GM23338 (cell line): Measurements from ENCODE around the gene TNS1. TPM values are rescaled to one million over a fixed set of nuclear protein-coding genes. Genes with fewer than 3 reads are reported as not detected.

Experiments
- ATAC-seq: fragments of 200-7000 bp; cut with Tn5 transposase; 3 replicates; pipeline ENCODE4 v1.9.1; 2020
- DNase-seq: peaks from one replicate; pipeline ENCODE4 v3.0.0-alpha.2; 2015; ENCODE audit warnings: low spot score
- H2AFZ ChIP-seq: fragments of 200-600 bp; sonication (generic); 2 replicates; pipeline ENCODE4 v1.8.0; 2016; ENCODE audit warnings: antibody characterized with exemption, mild to moderate bottlenecking, moderate library complexity
- H3F3A ChIP-seq: fragments of 200-600 bp; sonication (generic); replicated peaks from 2 replicates; pipeline ENCODE4 v1.8.0; 2017; ENCODE audit warnings: antibody characterized with exemption, mixed run types, low read depth
- H3K27ac ChIP-seq: fragments of 200-600 bp; sonication (generic); 2 replicates; pipeline ENCODE4 v1.6.1; 2016; ENCODE audit warnings: low read depth
- H3K27me3 ChIP-seq: fragments of 200-600 bp; sonication (generic); 2 replicates; pipeline ENCODE4 v1.8.0; 2016; ENCODE audit warnings: mild to moderate bottlenecking, mixed run types, moderate library complexity; ENCODE audit not compliant: insufficient read depth
- H3K36me3 ChIP-seq: fragments of 200-600 bp; sonication (generic); 2 replicates; pipeline ENCODE4 v1.8.0; 2016; ENCODE audit warnings: mild to moderate bottlenecking; ENCODE audit not compliant: insufficient read depth
- H3K4me1 ChIP-seq: fragments of 200-600 bp; sonication (generic); 2 replicates; pipeline ENCODE4 v1.8.0; 2016; ENCODE audit warnings: mild to moderate bottlenecking, moderate library complexity; ENCODE audit not compliant: insufficient read depth
- H3K4me2 ChIP-seq: fragments of 200-600 bp; sonication (generic); 2 replicates; pipeline ENCODE4 v1.7.1; 2017; ENCODE audit warnings: mixed run types
- H3K4me3 ChIP-seq: fragments of 200-600 bp; sonication (generic); 2 replicates; pipeline ENCODE4 v1.6.1; 2016; ENCODE audit warnings: mixed run types
- H3K79me2 ChIP-seq: fragments of 200-600 bp; sonication (generic); replicated peaks from 2 replicates; pipeline ENCODE4 v1.8.0; 2017; ENCODE audit warnings: mild to moderate bottlenecking; ENCODE audit not compliant: insufficient read depth
- H3K9me2 ChIP-seq: fragments of 200-600 bp; sonication (generic); 2 replicates; pipeline ENCODE4 v1.8.0; 2017; ENCODE audit not compliant: insufficient read depth
- H4K20me1 ChIP-seq: fragments of 200-600 bp; sonication (generic); replicated peaks from 2 replicates; pipeline ENCODE4 v1.8.0; 2017; ENCODE audit warnings: mild to moderate bottlenecking; ENCODE audit not compliant: insufficient read depth
- H3K27ac Mint-ChIP-seq: 2 replicates; pipeline ENCODE4 v1.8.0; 2020; ENCODE audit warnings: inconsistent platforms, mild to moderate bottlenecking, moderate library complexity, mixed read lengths
- H3K27me3 Mint-ChIP-seq: 3 replicates; pipeline ENCODE4 v1.8.0; 2022; ENCODE audit warnings: low read depth, mild to moderate bottlenecking, moderate library complexity, mixed read lengths, inconsistent platforms; ENCODE audit not compliant: insufficient read depth, poor library complexity
- H3K36me3 Mint-ChIP-seq: 3 replicates; pipeline ENCODE4 v1.8.0; 2021; ENCODE audit warnings: low read depth, mild to moderate bottlenecking, inconsistent platforms, moderate library complexity, mixed read lengths
- H3K4me1 Mint-ChIP-seq: 3 replicates; pipeline ENCODE4 v1.8.0; 2020; ENCODE audit warnings: mild to moderate bottlenecking, inconsistent platforms, mixed read lengths
- H3K4me3 Mint-ChIP-seq: 3 replicates; pipeline ENCODE4 v1.8.0; 2021; ENCODE audit warnings: moderate library complexity, mild to moderate bottlenecking, inconsistent platforms, mixed read lengths
- H3K9me3 Mint-ChIP-seq: 3 replicates; pipeline ENCODE4 v1.8.0; 2020; ENCODE audit warnings: moderate library complexity, mild to moderate bottlenecking, inconsistent platforms, mixed read lengths
- CREB1 ChIP-seq: fragments of 250-450 bp; sonication (Bioruptor Pico); IDR thresholded peaks from 2 replicates; pipeline ENCODE4 v1.5.0; 2020; ENCODE audit warnings: low read depth, mild to moderate bottlenecking, moderate library complexity
- CTCF ChIP-seq, 2 experiments: fragments of 200-600 bp in 1 of 2; sonication (generic) in 1 of 2; conservative IDR thresholded peaks; 2 replicates each; pipeline versions ENCODE4 v1.5.1 to v1.6.1; 2016 to 2017; ENCODE audit warnings: antibody characterized with exemption in 2 of 2, low read depth in 2 of 2, mild to moderate bottlenecking in 2 of 2, moderate library complexity in 1 of 2
- ETS1 ChIP-seq: IDR thresholded peaks from 2 replicates; pipeline ENCODE4 v1.6.1; 2016; ENCODE audit warnings: antibody characterized with exemption
- EZH2 ChIP-seq: fragments of 200-600 bp; sonication (generic); IDR thresholded peaks from one replicate; pipeline ENCODE4 v1.8.0; 2017; ENCODE audit warnings: antibody characterized with exemption, mild to moderate bottlenecking, low read depth; ENCODE audit not compliant: unreplicated experiment
- EZH2phosphoT487 ChIP-seq: fragments of 200-600 bp; sonication (generic); IDR thresholded peaks from one replicate; pipeline ENCODE4 v1.8.1; 2018; ENCODE audit warnings: antibody characterized with exemption; ENCODE audit not compliant: unreplicated experiment
- JUNB ChIP-seq: IDR thresholded peaks from one replicate; pipeline ENCODE4 v1.6.1; 2016; ENCODE audit warnings: antibody characterized with exemption; ENCODE audit not compliant: unreplicated experiment
- NANOG ChIP-seq: IDR thresholded peaks from 2 replicates; pipeline ENCODE4 v1.6.1; 2016; ENCODE audit warnings: antibody characterized with exemption, borderline replicate concordance
- POLR2AphosphoS5 ChIP-seq: IDR thresholded peaks from 2 replicates; pipeline ENCODE4 v1.6.1; 2016; ENCODE audit warnings: antibody characterized with exemption, low read depth
- REST ChIP-seq: IDR thresholded peaks from one replicate; pipeline ENCODE4 v1.6.1; 2018; ENCODE audit warnings: antibody characterized with exemption; ENCODE audit not compliant: unreplicated experiment
- STAT1 ChIP-seq: IDR thresholded peaks from one replicate; pipeline ENCODE4 v1.6.1; 2016; ENCODE audit warnings: antibody characterized with exemption; ENCODE audit not compliant: unreplicated experiment
- ZNF114 ChIP-seq: fragments of 250-450 bp; sonication (Bioruptor Pico); IDR thresholded peaks from 2 replicates; pipeline ENCODE4 v1.5.0; 2020; ENCODE audit warnings: mild to moderate bottlenecking, moderate library complexity
- ZNF331 ChIP-seq: fragments of 250-450 bp; sonication (Bioruptor Pico); IDR thresholded peaks from 2 replicates; pipeline ENCODE4 v1.5.0; 2020; ENCODE audit warnings: low read depth, mild to moderate bottlenecking, moderate library complexity
- polyA plus RNA-seq: library from polyadenylated mRNA; unstranded; fragments of >200 nt; fragmentation: Nextera tagmentation; extraction: Ambion mirVana; gene quantifications from 2 replicates; pipeline ENCODE4 v1.2.1, GENCODE V29; 2016
- total RNA-seq: library from RNA; depleted of rRNA; stranded (reverse); fragments of >200 nt; shearing (Covaris generic); gene quantifications from 2 replicates; pipeline ENCODE4 v1.2.3, GENCODE V29; 2014
- TF ChIP-seq, protein P1 (sequence below): fragments of 250-450 bp; sonication (Bioruptor Pico); IDR thresholded peaks from 2 replicates; pipeline ENCODE4 v1.5.0; 2020; ENCODE audit warnings: mild to moderate bottlenecking, moderate library complexity

Gene TNS1
- total and polyA plus RNA-seq, 2 experiments from 2014 or later = 2.0 to 7.4 TPM

DNA sequence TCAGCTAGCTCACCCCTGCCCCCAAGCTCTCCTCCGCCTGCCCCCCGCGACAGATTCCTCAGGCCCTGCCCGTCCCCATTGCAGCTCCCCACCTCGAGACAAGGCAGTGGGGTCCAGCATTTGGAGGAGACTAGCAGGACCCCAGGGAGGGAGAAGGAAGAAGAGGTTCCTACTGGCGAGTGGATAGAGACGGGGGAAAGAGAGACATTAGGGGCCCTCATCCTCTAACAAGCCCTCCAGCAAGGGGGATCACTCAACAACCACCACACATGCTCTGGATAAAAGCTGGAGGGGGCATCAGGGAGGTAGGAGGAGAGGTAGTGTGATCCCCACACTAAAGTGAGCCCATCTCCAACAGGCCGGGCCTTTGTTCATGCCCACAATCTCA is 8.9 kb upstream of the TNS1 start:
- no peak overlapping the region for H3K27ac Mint-ChIP-seq
- Histone ChIP-seq H3K4me2 (peak overlapping the region; percentile 95), H3K4me1 (peaks cover 12% of the 10 kb centered on the region), H3K36me3 (no peaks in the 10 kb centered on the region), H3F3A (no peaks in the 10 kb centered on the region), H2AFZ (peak overlapping the region; percentile 96), H3K27ac (no peak overlapping the region), H4K20me1 (no peaks in the 10 kb centered on the region), H3K79me2 (no peaks in the 10 kb centered on the region), H3K27me3 (peaks cover 43% of the 10 kb centered on the region), H3K9me2 (no peaks in the 10 kb centered on the region), H3K4me3 (peak overlapping the region; percentile 84; the same call in 1 of the 2 replicates)
- DNase-seq (no peak), ATAC-seq (no peak)
- no peaks in the 10 kb centered on the region; the same call in 2 of the 3 replicates for H3K36me3 Mint-ChIP-seq
- H3K4me1 Mint-ChIP-seq = peaks cover 40% of the 10 kb centered on the region
- TF ChIP-seq CTCF (conservative IDR thresholded peaks at IDR 0.05; ENCODE audit: low read depth in 2 of 2) (no peak), CREB1 (CRISPR knock-in tag) (no peak), POLR2AphosphoS5 (no peak), JUNB (no peak), STAT1 (no peak), REST (no peak), ZNF114 (CRISPR knock-in tag) (no peak), EZH2phosphoT487 (no peak), ETS1 (no peak), ZNF331 (CRISPR knock-in tag) (no peak), NANOG (no peak), EZH2 (no peak)
- TF ChIP-seq, protein P1, sequence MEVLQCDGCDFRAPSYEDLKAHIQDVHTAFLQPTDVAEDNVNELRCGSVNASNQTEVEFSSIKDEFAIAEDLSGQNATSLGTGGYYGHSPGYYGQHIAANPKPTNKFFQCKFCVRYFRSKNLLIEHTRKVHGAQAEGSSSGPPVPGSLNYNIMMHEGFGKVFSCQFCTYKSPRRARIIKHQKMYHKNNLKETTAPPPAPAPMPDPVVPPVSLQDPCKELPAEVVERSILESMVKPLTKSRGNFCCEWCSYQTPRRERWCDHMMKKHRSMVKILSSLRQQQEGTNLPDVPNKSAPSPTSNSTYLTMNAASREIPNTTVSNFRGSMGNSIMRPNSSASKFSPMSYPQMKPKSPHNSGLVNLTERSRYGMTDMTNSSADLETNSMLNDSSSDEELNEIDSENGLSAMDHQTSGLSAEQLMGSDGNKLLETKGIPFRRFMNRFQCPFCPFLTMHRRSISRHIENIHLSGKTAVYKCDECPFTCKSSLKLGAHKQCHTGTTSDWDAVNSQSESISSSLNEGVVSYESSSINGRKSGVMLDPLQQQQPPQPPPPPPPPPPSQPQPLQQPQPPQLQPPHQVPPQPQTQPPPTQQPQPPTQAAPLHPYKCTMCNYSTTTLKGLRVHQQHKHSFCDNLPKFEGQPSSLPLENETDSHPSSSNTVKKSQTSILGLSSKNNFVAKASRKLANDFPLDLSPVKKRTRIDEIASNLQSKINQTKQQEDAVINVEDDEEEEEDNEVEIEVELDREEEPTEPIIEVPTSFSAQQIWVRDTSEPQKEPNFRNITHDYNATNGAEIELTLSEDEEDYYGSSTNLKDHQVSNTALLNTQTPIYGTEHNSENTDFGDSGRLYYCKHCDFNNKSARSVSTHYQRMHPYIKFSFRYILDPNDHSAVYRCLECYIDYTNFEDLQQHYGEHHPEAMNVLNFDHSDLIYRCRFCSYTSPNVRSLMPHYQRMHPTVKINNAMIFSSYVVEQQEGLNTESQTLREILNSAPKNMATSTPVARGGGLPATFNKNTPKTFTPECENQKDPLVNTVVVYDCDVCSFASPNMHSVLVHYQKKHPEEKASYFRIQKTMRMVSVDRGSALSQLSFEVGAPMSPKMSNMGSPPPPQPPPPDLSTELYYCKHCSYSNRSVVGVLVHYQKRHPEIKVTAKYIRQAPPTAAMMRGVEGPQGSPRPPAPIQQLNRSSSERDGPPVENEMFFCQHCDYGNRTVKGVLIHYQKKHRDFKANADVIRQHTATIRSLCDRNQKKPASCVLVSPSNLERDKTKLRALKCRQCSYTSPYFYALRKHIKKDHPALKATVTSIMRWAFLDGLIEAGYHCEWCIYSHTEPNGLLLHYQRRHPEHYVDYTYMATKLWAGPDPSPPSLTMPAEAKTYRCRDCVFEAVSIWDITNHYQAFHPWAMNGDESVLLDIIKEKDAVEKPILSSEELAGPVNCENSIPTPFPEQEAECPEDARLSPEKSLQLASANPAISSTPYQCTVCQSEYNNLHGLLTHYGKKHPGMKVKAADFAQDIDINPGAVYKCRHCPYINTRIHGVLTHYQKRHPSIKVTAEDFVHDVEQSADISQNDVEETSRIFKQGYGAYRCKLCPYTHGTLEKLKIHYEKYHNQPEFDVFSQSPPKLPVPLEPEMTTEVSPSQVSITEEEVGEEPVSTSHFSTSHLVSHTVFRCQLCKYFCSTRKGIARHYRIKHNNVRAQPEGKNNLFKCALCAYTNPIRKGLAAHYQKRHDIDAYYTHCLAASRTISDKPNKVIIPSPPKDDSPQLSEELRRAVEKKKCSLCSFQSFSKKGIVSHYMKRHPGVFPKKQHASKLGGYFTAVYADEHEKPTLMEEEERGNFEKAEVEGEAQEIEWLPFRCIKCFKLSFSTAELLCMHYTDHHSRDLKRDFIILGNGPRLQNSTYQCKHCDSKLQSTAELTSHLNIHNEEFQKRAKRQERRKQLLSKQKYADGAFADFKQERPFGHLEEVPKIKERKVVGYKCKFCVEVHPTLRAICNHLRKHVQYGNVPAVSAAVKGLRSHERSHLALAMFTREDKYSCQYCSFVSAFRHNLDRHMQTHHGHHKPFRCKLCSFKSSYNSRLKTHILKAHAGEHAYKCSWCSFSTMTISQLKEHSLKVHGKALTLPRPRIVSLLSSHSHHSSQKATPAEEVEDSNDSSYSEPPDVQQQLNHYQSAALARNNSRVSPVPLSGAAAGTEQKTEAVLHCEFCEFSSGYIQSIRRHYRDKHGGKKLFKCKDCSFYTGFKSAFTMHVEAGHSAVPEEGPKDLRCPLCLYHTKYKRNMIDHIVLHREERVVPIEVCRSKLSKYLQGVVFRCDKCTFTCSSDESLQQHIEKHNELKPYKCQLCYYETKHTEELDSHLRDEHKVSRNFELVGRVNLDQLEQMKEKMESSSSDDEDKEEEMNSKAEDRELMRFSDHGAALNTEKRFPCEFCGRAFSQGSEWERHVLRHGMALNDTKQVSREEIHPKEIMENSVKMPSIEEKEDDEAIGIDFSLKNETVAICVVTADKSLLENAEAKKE = no peak
- H3K9me3 Mint-ChIP-seq = no peaks in the 10 kb centered on the region; the same call in 2 of the 3 replicates
- H3K4me3 Mint-ChIP-seq = no peak overlapping the region
- peaks cover 36% of the 10 kb centered on the region for H3K27me3 Mint-ChIP-seq
